ENCODE data around the gene CYP2W1. TPM values are rescaled to one million over a fixed set of nuclear protein-coding genes. Genes with fewer than 3 reads are reported as not detected.

CYP2W1 gene
- total RNA-seq, 4 donors from 2014 or later = 0.41 to 0.95 TPM; not detected in 2

- no peak overlapping the region for H3K4me3 ChIP-seq
- no peak for DNase-seq
- H3K27me3 ChIP-seq = peaks cover 6% of the 10 kb centered on the region
- peaks cover 14 to 54% (median 48%) of the 10 kb centered on the region in 4 donors for H3K4me1 ChIP-seq
- H3K9me3 ChIP-seq = no peaks in the 10 kb centered on the region
- in situ Hi-C loops (cut with MboI; ENCODE audit: low pct_ligation_motif_present in 1 of 4, low pct_unique_long_range_greater_than_20kb in 1 of 4, low sequenced_read_pairs in 3 of 4) = loop anchor here in 3 of 4 donors (25.0 kb wide), 2 partner anchors 159 to 184 kb away; partner anchors contain the start of gene ZFAND2A (in 2 of the 3)
- WGBS, 2 donors (ENCODE audit: low coverage in 1 of 2) = 67% methylated on average over 3 to 24 of the region's 24 CpGs
- intact Hi-C loops (cut with DNase I; ENCODE audit: low total_unique reads) = no loop called here
- no peak for TF ChIP-seq EP300 (IDR thresholded peaks at IDR 0.05; ENCODE audit: low read depth)
- no peak for TF ChIP-seq CTCF (IDR thresholded peaks at IDR 0.05)
- no peak for TF ChIP-seq POLR2AphosphoS5 (IDR thresholded peaks at IDR 0.05)
- no peak for TF ChIP-seq POLR2A (IDR thresholded peaks at IDR 0.05)
- peak overlapping the region; percentile 98 to 99 (median 98) for H3K27ac ChIP-seq
- H3K36me3 ChIP-seq = peaks cover 0 to 1% (median 0%) of the 10 kb centered on the region in 4 donors
These were observed 4.4 kb upstream of the CYP2W1 start for GRCh38 chr7:978416-979091.

- H3K9me3 ChIP-seq = no peaks in the 10 kb centered on the region
- TF ChIP-seq POLR2A (IDR thresholded peaks at IDR 0.05) = no peak
- no peak for TF ChIP-seq CTCF (IDR thresholded peaks at IDR 0.05)
- no peak for TF ChIP-seq EP300 (IDR thresholded peaks at IDR 0.05; ENCODE audit: low read depth)
- no peak for TF ChIP-seq POLR2AphosphoS5 (IDR thresholded peaks at IDR 0.05)
- peaks cover 8% of the 10 kb centered on the region for H3K27me3 ChIP-seq
- no peak for DNase-seq
- no peaks in the 10 kb centered on the region for H3K36me3 ChIP-seq
- no peak overlapping the region for H3K4me3 ChIP-seq
- in situ Hi-C loops (cut with MboI; ENCODE audit: low pct_ligation_motif_present in 1 of 4, low pct_unique_long_range_greater_than_20kb in 1 of 4, low sequenced_read_pairs in 3 of 4) = loop anchor here in 3 of 4 donors (25.0 kb wide), 2 partner anchors 158 to 183 kb away; partner anchors contain the start of gene ZFAND2A (in 2 of the 3)
- no peak overlapping the region for H3K27ac ChIP-seq
- WGBS, 2 donors (ENCODE audit: low coverage in 1 of 2) = 83 to 100% methylated on average over 2 to 16 of the region's 16 CpGs
- intact Hi-C loops (cut with DNase I; ENCODE audit: low total_unique reads) = no loop called here
- peaks cover 10 to 48% (median 42%) of the 10 kb centered on the region in 4 donors for H3K4me1 ChIP-seq
These were observed 3.8 kb upstream of the CYP2W1 start for GRCh38 chr7:979151-979550.

GRCh38 chr7:979886-980571 is 3.0 kb upstream of the CYP2W1 start:
- in situ Hi-C loops (cut with MboI; ENCODE audit: low pct_ligation_motif_present in 1 of 4, low pct_unique_long_range_greater_than_20kb in 1 of 4, low sequenced_read_pairs in 3 of 4) (loop anchor here in 3 of 4 donors (25.0 kb wide), 2 partner anchors 157 to 182 kb away; partner anchors contain the start of gene ZFAND2A (in 2 of the 3)), intact Hi-C loops (cut with DNase I; ENCODE audit: low total_unique reads) (no loop called here)
- no peak overlapping the region for H3K27ac ChIP-seq
- no peak for TF ChIP-seq EP300 (IDR thresholded peaks at IDR 0.05; ENCODE audit: low read depth)
- TF ChIP-seq CTCF (IDR thresholded peaks at IDR 0.05) = no peak
- no peaks in the 10 kb centered on the region for H3K9me3 ChIP-seq
- no peak overlapping the region for H3K4me3 ChIP-seq
- no peak for DNase-seq
- H3K27me3 ChIP-seq = peaks cover 16% of the 10 kb centered on the region
- peaks cover 10 to 44% (median 37%) of the 10 kb centered on the region in 4 donors for H3K4me1 ChIP-seq
- no peaks in the 10 kb centered on the region for H3K36me3 ChIP-seq
- 77 to 95% methylated on average over 4 to 15 of the region's 15 CpGs for WGBS, 2 donors (ENCODE audit: low coverage in 1 of 2)

- Histone ChIP-seq H3K4me1 (peaks cover 1 to 29% (median 23%) of the 10 kb centered on the region in 4 donors), H3K27me3 (peaks cover 18% of the 10 kb centered on the region)
- in situ Hi-C loops (cut with MboI; ENCODE audit: low pct_ligation_motif_present in 1 of 4, low pct_unique_long_range_greater_than_20kb in 1 of 4, low sequenced_read_pairs in 3 of 4) = loop anchor here in 3 of 4 donors (25.0 kb wide), 2 partner anchors 155 to 180 kb away; partner anchors contain the start of gene ZFAND2A (in 2 of the 3)
These were observed 1.0 kb upstream of the CYP2W1 start for GRCh38 chr7:981793-982510.

More at GRCh38 chr7:981793-982510, 1.0 kb upstream of the CYP2W1 start:
- no peak overlapping the region for H3K4me3 ChIP-seq
- intact Hi-C loops (cut with DNase I; ENCODE audit: low total_unique reads) = no loop called here
- no peak for DNase-seq
- H3K27ac ChIP-seq = peak overlapping the region in 1 of 4 donors; percentile 25
- WGBS, 2 donors (ENCODE audit: low coverage in 1 of 2) = 66% methylated on average over 18 of the region's 19 CpGs; no CpG with 5 or more reads in 1 of the 2 donors
- H3K36me3 ChIP-seq = no peaks in the 10 kb centered on the region
- H3K9me3 ChIP-seq = no peaks in the 10 kb centered on the region
- TF ChIP-seq CTCF (IDR thresholded peaks at IDR 0.05) (no peak), POLR2AphosphoS5 (IDR thresholded peaks at IDR 0.05) (peak in 2 of 3 donors; percentile 20 to 51)

Measured in transverse colon (tissue), 4 donors.